Measurements from ENCODE around the gene EPS8L2.

Gene EPS8L2

GRCh38 chr11:690738-691633 lies 15.0 kb upstream of the EPS8L2 start:
- no peak for FAIRE-seq

GRCh38 chr11:691710-692590 lies 14.1 kb upstream of the EPS8L2 start:
- FAIRE-seq: no peak

GRCh38 chr11:692824-693414 lies 13.1 kb upstream of the EPS8L2 start:
- no peak for FAIRE-seq

GRCh38 chr11:693415-693831 lies 12.6 kb upstream of the EPS8L2 start:
- FAIRE-seq: no peak

GRCh38 chr11:693887-694562 lies 12.0 kb upstream of the EPS8L2 start:
- FAIRE-seq: no peak

- FAIRE-seq: peak; percentile 69
These were observed 11.3 kb upstream of the EPS8L2 start, which contains the start of gene DEAF1 for GRCh38 chr11:694563-695287. Gene DEAF1, minus strand, starts transcription at chr11:695222. Its CDS starts 175 bp downstream, at chr11:695047.

- no peak for FAIRE-seq
These were observed 10.8 kb upstream of the EPS8L2 start for GRCh38 chr11:695288-695537.

GRCh38 chr11:695538-696248 lies 10.3 kb upstream of the EPS8L2 start, which contains the start of gene TMEM80:
Gene TMEM80, plus strand, starts transcription at chr11:695816. Its CDS starts 12 bp downstream, at chr11:695828.
- FAIRE-seq: peak; percentile 54

GRCh38 chr11:696955-697491 lies 9.0 kb upstream of the EPS8L2 start:
- no peak for FAIRE-seq

GRCh38 chr11:697811-698311 lies 8.2 kb upstream of the EPS8L2 start:
- FAIRE-seq: no peak

- FAIRE-seq: no peak
These were observed 7.4 kb upstream of the EPS8L2 start for GRCh38 chr11:698493-699115.

- no peak for FAIRE-seq
These were observed 6.9 kb upstream of the EPS8L2 start for GRCh38 chr11:699116-699508.

GRCh38 chr11:699753-700152 lies 6.3 kb upstream of the EPS8L2 start:
- no peak for FAIRE-seq

- FAIRE-seq: no peak
These were observed 4.1 kb upstream of the EPS8L2 start for GRCh38 chr11:701741-702461.

GRCh38 chr11:702462-703461 lies 3.3 kb upstream of the EPS8L2 start:
- FAIRE-seq: no peak

- FAIRE-seq: no peak
These were observed 2.5 kb upstream of the EPS8L2 start for GRCh38 chr11:703506-703905.

GRCh38 chr11:704228-704674 lies 1.8 kb upstream of the EPS8L2 start:
- FAIRE-seq: no peak
